IMR-90 (cell line): Measurements from ENCODE around the gene VPS8. TPM values are rescaled to one million over a fixed set of nuclear protein-coding genes. Genes with fewer than 3 reads are reported as not detected.
A peak's percentile ranks its signal among the peaks of the same experiment; 100 is the strongest.

ENCODE experiments used
- ATAC-seq: fragments of 200-7000 bp; cut with Tn5 transposase; 2 replicates; pipeline ENCODE4 v1.9.1; 2020; ENCODE audit warnings: low read depth, mild to moderate bottlenecking, moderate library complexity
- BruUV-seq: library from RNA; stranded (reverse); fragments of 400-500 nt; replicated peaks from 2 replicates; lab custom pipeline; 2021; lab: Mats Ljungman, UMichigan
- CTCF ChIA-PET: fragments of 300-600 bp; formaldehyde crosslinking; extraction: SDS; loops from one replicate; lab custom pipeline; 2021; ENCODE audit warnings: antibody characterized with exemption; lab: Yijun Ruan, JAX
- POLR2A ChIA-PET: fragments of 300-600 bp; sonication (Branson Sonifier 250); formaldehyde crosslinking; loops from one replicate; lab custom pipeline; 2022; ENCODE audit warnings: antibody characterized with exemption; ENCODE audit not compliant: unreplicated experiment; lab: Charles Lee
- DNase-seq: peaks from one replicate; pipeline ENCODE4 v3.0.0; 2013
- H2AFZ ChIP-seq: replicated peaks from 2 replicates; pipeline ENCODE3; 2013; ENCODE audit warnings: low read length, mild to moderate bottlenecking; ENCODE audit not compliant: poor library complexity
- H2AK5ac ChIP-seq: 2 replicates; pipeline ENCODE4 v1.6.1; 2013; ENCODE audit warnings: low read depth, low read length, inconsistent platforms
- H2AK9ac ChIP-seq: replicated peaks from 2 replicates; pipeline ENCODE3; 2013; ENCODE audit warnings: mild to moderate bottlenecking, low read depth, low read length, moderate library complexity; ENCODE audit not compliant: poor library complexity
- H2BK120ac ChIP-seq: 2 replicates; pipeline ENCODE4 v1.6.1; 2013; ENCODE audit warnings: low read depth, low read length, inconsistent platforms
- H2BK15ac ChIP-seq: 3 replicates; pipeline ENCODE4 v1.6.1; 2013; ENCODE audit warnings: low read depth, low read length, inconsistent platforms
- H2BK20ac ChIP-seq: 2 replicates; pipeline ENCODE4 v1.6.1; 2013; ENCODE audit warnings: low read depth, mild to moderate bottlenecking, inconsistent platforms, low read length, moderate library complexity
- H2BK5ac ChIP-seq: 2 replicates; pipeline ENCODE4 v1.6.1; 2013; ENCODE audit warnings: mild to moderate bottlenecking, low read depth, low read length, inconsistent platforms; ENCODE audit not compliant: poor library complexity, severe bottlenecking
- H3K14ac ChIP-seq: replicated peaks from 2 replicates; pipeline ENCODE4 v1.6.1; 2013; ENCODE audit warnings: low read depth, low read length, inconsistent platforms
- H3K18ac ChIP-seq: 2 replicates; pipeline ENCODE4 v1.6.1; 2013; ENCODE audit warnings: low read depth, low read length, control low read depth
- H3K23ac ChIP-seq: 2 replicates; pipeline ENCODE4 v1.6.1; 2013; ENCODE audit warnings: low read depth, low read length, inconsistent platforms
- H3K27ac ChIP-seq: 2 replicates; pipeline ENCODE4 v1.5.1; 2013; ENCODE audit warnings: mild to moderate bottlenecking, control low read depth, low read length; ENCODE audit not compliant: insufficient read depth
- H3K27me3 ChIP-seq: 2 replicates; pipeline ENCODE4 v1.6.1; 2013; ENCODE audit warnings: low read length; ENCODE audit not compliant: control insufficient read depth, insufficient read depth
- H3K36me3 ChIP-seq: 2 replicates; pipeline ENCODE4 v1.6.1; 2013; ENCODE audit warnings: low read length, mixed read lengths; ENCODE audit not compliant: control insufficient read depth, insufficient read depth
- H3K4ac ChIP-seq: 2 replicates; pipeline ENCODE4 v1.6.1; 2013; ENCODE audit warnings: low read depth, low read length, inconsistent platforms
- H3K4me1 ChIP-seq: 2 replicates; pipeline ENCODE4 v1.6.1; 2013; ENCODE audit warnings: low read length, mixed read lengths; ENCODE audit not compliant: control insufficient read depth, insufficient read depth
- H3K4me2 ChIP-seq: 2 replicates; pipeline ENCODE4 v1.6.1; 2013; ENCODE audit warnings: low read depth, mild to moderate bottlenecking, control low read depth, low read length, moderate library complexity
- H3K4me3 ChIP-seq: 2 replicates; pipeline ENCODE4 v1.5.1; 2013; ENCODE audit warnings: low read depth, mild to moderate bottlenecking, control low read depth, low read length, moderate library complexity; ENCODE audit not compliant: insufficient read depth
- H3K56ac ChIP-seq: 2 replicates; pipeline ENCODE4 v1.6.1; 2013; ENCODE audit warnings: low read length, inconsistent platforms; ENCODE audit not compliant: insufficient read depth; ENCODE audit errors: extremely low read depth
- H3K79me1 ChIP-seq, 2 experiments: 2 replicates each; pipeline ENCODE4 v1.6.1; 2013; ENCODE audit warnings: low read length in 2 of 2, inconsistent platforms in 1 of 2, low read depth in 1 of 2
- H3K9ac ChIP-seq: 2 replicates; pipeline ENCODE4 v1.6.1; 2013; ENCODE audit warnings: low read depth, low read length, control low read depth
- H3K9me1 ChIP-seq: 2 replicates; pipeline ENCODE4 v1.6.1; 2013; ENCODE audit warnings: low read length, inconsistent platforms; ENCODE audit not compliant: insufficient read depth
- H3K9me3 ChIP-seq: 2 replicates; pipeline ENCODE4 v1.6.1; 2013; ENCODE audit warnings: low read length; ENCODE audit not compliant: control insufficient read depth, insufficient read depth
- H4K20me1 ChIP-seq: 2 replicates; pipeline ENCODE4 v1.6.1; 2013; ENCODE audit warnings: low read length, inconsistent platforms; ENCODE audit not compliant: insufficient read depth
- H4K5ac ChIP-seq: 2 replicates; pipeline ENCODE4 v1.6.1; 2013; ENCODE audit warnings: mild to moderate bottlenecking, low read depth, low read length, control low read depth
- H4K8ac ChIP-seq, 2 experiments: 2 replicates each; pipeline ENCODE4 v1.6.1; 2013; ENCODE audit warnings: low read depth in 2 of 2, low read length in 2 of 2, control low read depth in 1 of 2, inconsistent platforms in 1 of 2
- H4K91ac ChIP-seq: 2 replicates; pipeline ENCODE4 v1.6.1; 2013; ENCODE audit warnings: low read depth, low read length, inconsistent platforms; ENCODE audit not compliant: insufficient read depth
- BHLHE40 ChIP-seq: fragments of 150-350 bp; IDR thresholded peaks from 2 replicates; pipeline ENCODE4 v1.6.1; 2016; ENCODE audit warnings: mild to moderate bottlenecking, low read depth, low read length
- CEBPB ChIP-seq: IDR thresholded peaks from 2 replicates; pipeline ENCODE4 v1.6.1; 2012; ENCODE audit warnings: low read depth, low read length, improper control_type of control experiment
- CHD1 ChIP-seq: IDR thresholded peaks from 2 replicates; pipeline ENCODE4 v1.6.1; 2012; ENCODE audit warnings: low read depth, low read length, improper control_type of control experiment
- CTCF ChIP-seq: conservative IDR thresholded peaks from 2 replicates; pipeline ENCODE4 v1.5.1; 2012; ENCODE audit warnings: mild to moderate bottlenecking, low read depth, low read length, improper control_type of control experiment
- ELK1 ChIP-seq: fragments of 150-350 bp; IDR thresholded peaks from 2 replicates; pipeline ENCODE4 v1.6.1; 2016; ENCODE audit warnings: low read depth, mild to moderate bottlenecking, low read length, moderate library complexity, borderline replicate concordance
- FOS ChIP-seq: fragments of 150-350 bp; IDR thresholded peaks from 2 replicates; pipeline ENCODE4 v1.6.1; 2016; ENCODE audit warnings: low read depth, low read length
- MAFK ChIP-seq: IDR thresholded peaks from 2 replicates; pipeline ENCODE4 v1.6.1; 2012; ENCODE audit warnings: low read depth, low read length, improper control_type of control experiment
- MAZ ChIP-seq: IDR thresholded peaks from 2 replicates; pipeline ENCODE4 v1.6.1; 2012; ENCODE audit warnings: low read depth, mild to moderate bottlenecking, low read length, improper control_type of control experiment, moderate library complexity, borderline replicate concordance
- MXI1 ChIP-seq: IDR thresholded peaks from 2 replicates; pipeline ENCODE4 v1.6.1; 2012; ENCODE audit warnings: low read depth, mild to moderate bottlenecking, low read length, moderate library complexity, borderline replicate concordance
- NFE2L2 ChIP-seq: fragments of 150-350 bp; IDR thresholded peaks from 2 replicates; pipeline ENCODE4 v1.6.1; 2016; ENCODE audit warnings: low read depth, mild to moderate bottlenecking, low read length
- POLR2A ChIP-seq: IDR thresholded peaks from 2 replicates; pipeline ENCODE4 v1.6.1; 2012; ENCODE audit warnings: mild to moderate bottlenecking, low read depth, low read length
- RAD21 ChIP-seq: IDR thresholded peaks from 2 replicates; pipeline ENCODE4 v1.6.1; 2012; ENCODE audit warnings: low read length, improper control_type of control experiment
- RCOR1 ChIP-seq: IDR thresholded peaks from 2 replicates; pipeline ENCODE4 v1.6.1; 2012; ENCODE audit warnings: mild to moderate bottlenecking, low read length, improper control_type of control experiment; ENCODE audit not compliant: insufficient replicate concordance
- RFX5 ChIP-seq: IDR thresholded peaks from 2 replicates; pipeline ENCODE4 v1.8.0; 2012; ENCODE audit warnings: low read depth, mild to moderate bottlenecking, low read length, moderate library complexity
- SMC3 ChIP-seq: fragments of 150-350 bp; IDR thresholded peaks from 2 replicates; pipeline ENCODE4 v1.6.1; 2016; ENCODE audit warnings: low read depth, mild to moderate bottlenecking, antibody characterized with exemption, low read length, moderate library complexity
- USF2 ChIP-seq: fragments of 150-350 bp; IDR thresholded peaks from 2 replicates; pipeline ENCODE4 v1.6.1; 2017; ENCODE audit warnings: mild to moderate bottlenecking, antibody characterized with exemption, low read length, low read depth
- WGBS, 2 experiments: methylation state at CpG; one replicate each; pipeline versions ENCODE4 v1.1.5 to v1.1.7; 2013; ENCODE audit warnings: missing lambda C conversion rate in 2 of 2; ENCODE audit not compliant: insufficient read length in 1 of 2; ENCODE audit errors: extremely low coverage in 2 of 2; 5-methylcytosine and 5-hydroxymethylcytosine counted together
- dilution Hi-C: fragments of 300-500 bp; cut with HindIII; formaldehyde crosslinking; loops from one replicate; pipeline ENCODE4 v1.14.3; 2018; ENCODE audit warnings: low sequenced_read_pairs; ENCODE audit not compliant: unreplicated experiment
- in situ Hi-C: fragments of 300-500 bp; cut with MboI; formaldehyde crosslinking; loops from 3 replicates; pipeline ENCODE4 v1.14.3; 2019; ENCODE audit warnings: low sequenced_read_pairs, inconsistent platforms, mixed read lengths
- intact Hi-C: fragments of 100-400 bp; cut with micrococcal nuclease; formaldehyde crosslinking; loops from 2 replicates; pipeline ENCODE4 v1.10.0; 2022
- polyA plus RNA-seq, 3 experiments: library from polyadenylated mRNA; depleted of rRNA; stranded (reverse); fragments of >200 nt; gene quantifications; 2 replicates each; pipeline ENCODE4 v1.2.3, GENCODE V29; 2012; ENCODE audit warnings: low replicate concordance in 1 of 3
- total RNA-seq: library from RNA; depleted of rRNA; stranded (reverse); fragments of >200 nt; gene quantifications from 2 replicates; pipeline ENCODE4 v1.2.3, GENCODE V29; 2012

VPS8 gene
- total and polyA plus RNA-seq, 2 of the 4 experiments (the other 2 are of a cell fraction), result 14.0 to 56.1 TPM

- Histone ChIP-seq H3K9me3 (no peaks in the 10 kb centered on the region), H3K9me1 (peaks cover 2% of the 10 kb centered on the region; the same call in 1 of the 2 replicates), H3K4me3 (no peak overlapping the region), H3K27me3 (no peaks in the 10 kb centered on the region), H2AFZ (no peak overlapping the region), H2AK5ac (no peak overlapping the region), H3K23ac (no peak overlapping the region), H2BK120ac (no peak overlapping the region), H3K18ac (no peak overlapping the region), H3K36me3 (0 out of 2 replicates have a peak, but pooled peaks cover 2% of the 10 kb centered on the region), H3K4me1 (no peaks in the 10 kb centered on the region), H3K9ac (no peak overlapping the region), H4K8ac (no peak overlapping the region), H2BK20ac (no peak overlapping the region), H4K5ac (no peak overlapping the region), H3K4ac (no peak overlapping the region), H2BK15ac (no peak overlapping the region), H3K14ac (no peak overlapping the region), H4K91ac (no peak overlapping the region), H3K27ac (no peak overlapping the region), H2BK5ac (no peak overlapping the region), H3K79me1 (no peaks in the 10 kb centered on the region), H2AK9ac (no peak overlapping the region), H3K4me2 (no peak overlapping the region), H4K20me1 (no peaks in the 10 kb centered on the region), H3K56ac (no peak overlapping the region)
- no TSS peak for BruUV-seq
- TF ChIP-seq CHD1 (no peak), NFE2L2 (no peak), CTCF (no peak), USF2 (no peak), RCOR1 (no peak), CEBPB (no peak), MAFK (no peak), SMC3 (no peak), BHLHE40 (no peak), MXI1 (no peak), POLR2A (no peak), RFX5 (no peak), ELK1 (no peak), RAD21 (no peak), MAZ (no peak), FOS (no peak)
- DNase-seq (peak; percentile 68), ATAC-seq (no peak)
- intact Hi-C loops, result no loop called here
- ChIA-PET CTCF (interaction anchor here (0.5 kb wide), 1 partner anchor 1190 kb away, joined by 3 read pairs; no protein-coding TSS in a partner anchor), POLR2A (no interaction called here)
- in situ Hi-C loops, result no loop called here
- 93% methylated on average over 3 of the region's 5 CpGs; no CpG with 5 or more reads in 1 of the 2 experiments for WGBS, 2 experiments
- dilution Hi-C loops, result no loop called here
Measured at GRCh38 chr3:184914628-184915027, 102.7 kb downstream of the VPS8 start.
